Measurements from ENCODE around the gene ADAMTS3.

GRCh38 chr4:72375073-72375736, 193.8 kb downstream of the ADAMTS3 start:
- no peak for TF ChIP-seq RAD21 (IDR thresholded peaks at IDR 0.05; ENCODE audit: low read depth)
- no peak for TF ChIP-seq EP300 (IDR thresholded peaks at IDR 0.05; ENCODE audit: borderline replicate concordance)
- no peak for TF ChIP-seq MAX (IDR thresholded peaks at IDR 0.05)
- no peak for TF ChIP-seq USF1 (IDR thresholded peaks at IDR 0.05)
- no peak for TF ChIP-seq EGR1 (IDR thresholded peaks at IDR 0.05)
- TF ChIP-seq NFIC (IDR thresholded peaks at IDR 0.05), result no peak
- TF ChIP-seq YY1 (IDR thresholded peaks at IDR 0.05; ENCODE audit: low read depth), result no peak
- no peak for TF ChIP-seq TEAD4 (IDR thresholded peaks at IDR 0.05)
- TF ChIP-seq CEBPB (IDR thresholded peaks at IDR 0.05), result no peak
